SK-N-SH (cell line): ENCODE data around the gene CACNA2D3. TPM values are rescaled to one million over a fixed set of nuclear protein-coding genes. Genes with fewer than 3 reads are reported as not detected.

Source experiments
- CTCF ChIA-PET: fragments of 300-600, 350-600 bp; formaldehyde crosslinking; extraction: SDS; loops from one replicate; lab custom pipeline; 2021; lab: Yijun Ruan, JAX
- POLR2A ChIA-PET: fragments of 350-600 bp; sonication (Branson Sonifier 250); formaldehyde crosslinking; extraction: SDS; loops from one replicate; lab custom pipeline; 2020; ENCODE audit warnings: antibody characterized with exemption, inconsistent platforms; lab: Yijun Ruan, JAX
- DNase-seq: peaks from one replicate; pipeline ENCODE4 v3.0.0; 2012
- H2AFZ ChIP-seq: fragments of 200-600 bp; sonication (generic); 2 replicates; pipeline ENCODE4 v1.8.1; 2016; ENCODE audit warnings: antibody characterized with exemption, mild to moderate bottlenecking, low read depth
- H3F3A ChIP-seq: fragments of 200-600 bp; sonication (generic); replicated peaks from 2 replicates; pipeline ENCODE3; 2016; ENCODE audit warnings: antibody characterized with exemption, mild to moderate bottlenecking; ENCODE audit not compliant: insufficient read depth
- H3K27ac ChIP-seq, 2 experiments: fragments of 200-500 bp in 1 of 2; fragments of 200-600 bp in 1 of 2; sonication (Bioruptor generic) in 1 of 2; sonication (generic), shearing (Covaris generic) in 1 of 2; 2 replicates each; pipeline versions ENCODE4 v1.5.1 to v1.6.1; 2014 to 2016; ENCODE audit warnings: low read depth in 2 of 2, inconsistent platforms in 1 of 2, low read length in 1 of 2, mild to moderate bottlenecking in 1 of 2, mixed read lengths in 1 of 2
- H3K27me3 ChIP-seq: fragments of 200-600 bp; sonication (generic), shearing (Covaris generic); 2 replicates; pipeline ENCODE4 v1.6.1; 2016; ENCODE audit warnings: mixed run types; ENCODE audit not compliant: insufficient read depth
- H3K36me3 ChIP-seq, 2 experiments: fragments of 200-500 bp in 1 of 2; fragments of 200-600 bp in 1 of 2; sonication (Bioruptor generic) in 1 of 2; sonication (generic) in 1 of 2; replicated peaks in 1 of 2; 2 replicates each; pipeline versions ENCODE3 to v1.5.1; 2014 to 2016; ENCODE audit warnings: low read length in 1 of 2, mild to moderate bottlenecking in 1 of 2; ENCODE audit not compliant: insufficient read depth in 2 of 2, control insufficient read depth in 1 of 2
- H3K4me1 ChIP-seq, 2 experiments: fragments of 200-500 bp in 1 of 2; fragments of 200-600 bp in 1 of 2; sonication (Bioruptor generic) in 1 of 2; sonication (generic), shearing (Covaris generic) in 1 of 2; 2 replicates each; pipeline versions ENCODE4 v1.5.1 to v1.6.1; 2014 to 2016; ENCODE audit warnings: low read depth in 1 of 2, low read length in 1 of 2, mixed run types in 1 of 2; ENCODE audit not compliant: insufficient read depth in 2 of 2, control insufficient read depth in 1 of 2
- H3K4me2 ChIP-seq: fragments of 200-600 bp; sonication (generic), shearing (Covaris generic); 2 replicates; pipeline ENCODE4 v1.6.1; 2017; ENCODE audit warnings: mixed run types
- H3K4me3 ChIP-seq, 2 experiments: fragments of 200-500 bp in 1 of 2; fragments of 200-600 bp in 1 of 2; sonication (Bioruptor generic) in 1 of 2; sonication (generic), shearing (Covaris generic) in 1 of 2; 2 replicates each; pipeline versions ENCODE4 v1.5.1 to v1.8.1; 2014 to 2016; ENCODE audit warnings: low read depth in 2 of 2, inconsistent platforms in 1 of 2, low read length in 1 of 2, mild to moderate bottlenecking in 1 of 2, mixed read lengths in 1 of 2, moderate library complexity in 1 of 2
- H3K79me2 ChIP-seq: fragments of 200-600 bp; sonication (generic); 2 replicates; pipeline ENCODE4 v1.8.1; 2017; ENCODE audit warnings: mild to moderate bottlenecking; ENCODE audit not compliant: insufficient read depth
- H3K9ac ChIP-seq: fragments of 200-600 bp; sonication (generic); 2 replicates; pipeline ENCODE4 v1.6.1; 2017; ENCODE audit warnings: mixed run types
- H3K9me2 ChIP-seq: fragments of 200-600 bp; sonication (generic); 2 replicates; pipeline ENCODE4 v1.6.1; 2017; ENCODE audit warnings: mixed run types
- H3K9me3 ChIP-seq: fragments of 200-600 bp; sonication (generic); 2 replicates; pipeline ENCODE4 v1.6.1; 2017; ENCODE audit warnings: mixed run types, mild to moderate bottlenecking, moderate library complexity
- H4K20me1 ChIP-seq: fragments of 200-600 bp; sonication (generic); 2 replicates; pipeline ENCODE4 v1.6.1; 2017; ENCODE audit warnings: mild to moderate bottlenecking, mixed run types; ENCODE audit not compliant: insufficient read depth
- CHD2 ChIP-seq: fragments of 150-350 bp; IDR thresholded peaks from 2 replicates; pipeline ENCODE4 v1.6.1; 2018; ENCODE audit warnings: low read length; ENCODE audit not compliant: partially characterized antibody
- FOSL2 ChIP-seq: IDR thresholded peaks from 2 replicates; pipeline ENCODE4 v1.4.0; 2012; ENCODE audit warnings: low read depth, mild to moderate bottlenecking, moderate library complexity, borderline replicate concordance
- FOXJ3 ChIP-seq: sonication (generic); formaldehyde crosslinking; IDR thresholded peaks from 2 replicates; pipeline ENCODE4 v1.5.1; 2020; ENCODE audit warnings: mild to moderate bottlenecking, missing genetic modification reagents
- GABPA ChIP-seq: IDR thresholded peaks from 2 replicates; pipeline ENCODE4 v1.4.0; 2012; ENCODE audit warnings: low read depth, mild to moderate bottlenecking
- MXI1 ChIP-seq: IDR thresholded peaks from 2 replicates; pipeline ENCODE4 v1.6.1; 2012; ENCODE audit warnings: mild to moderate bottlenecking, low read depth, low read length, improper control_type of control experiment
- NFIC ChIP-seq: IDR thresholded peaks from 2 replicates; pipeline ENCODE4 v1.4.0; 2012; ENCODE audit warnings: borderline replicate concordance
- POLR2AphosphoS5 ChIP-seq: IDR thresholded peaks from 2 replicates; pipeline ENCODE4 v1.6.1; 2012; ENCODE audit warnings: low read depth, low read length
- SIN3A ChIP-seq: IDR thresholded peaks from 2 replicates; pipeline ENCODE4 v1.6.1; 2012; ENCODE audit warnings: low read depth, mild to moderate bottlenecking, low read length, moderate library complexity, borderline replicate concordance
- WGBS: methylation state at CpG from one replicate; pipeline ENCODE4 v1.1.6; 2017; ENCODE audit warnings: low lambda C conversion rate; 5-methylcytosine and 5-hydroxymethylcytosine counted together
- polyA plus RNA-seq, 3 experiments: library from polyadenylated mRNA; depleted of rRNA; stranded (reverse); fragments of >200 nt; gene quantifications; 2 replicates each; pipeline ENCODE4 v1.2.3, GENCODE V29; 2012
- TF ChIP-seq, protein P1 (sequence below): fragments of 200-600 bp; sonication (generic); IDR thresholded peaks from 2 replicates; pipeline ENCODE4 v1.6.1; 2017; ENCODE audit warnings: antibody characterized with exemption, mild to moderate bottlenecking, moderate library complexity
- TF ChIP-seq, protein P2 (sequence below): IDR thresholded peaks from 2 replicates; pipeline ENCODE4 v1.6.1; 2012; ENCODE audit warnings: mild to moderate bottlenecking, low read depth, low read length, moderate library complexity
- TF ChIP-seq, protein P3 (sequence below): IDR thresholded peaks from 2 replicates; pipeline ENCODE4 v1.4.0; 2012; ENCODE audit warnings: low read depth
- TF ChIP-seq, protein P4 (sequence below): IDR thresholded peaks from 2 replicates; pipeline ENCODE4 v1.4.0; 2012; ENCODE audit warnings: low read depth, borderline replicate concordance

The CACNA2D3 gene
- polyA plus RNA-seq, 1 of the 3 experiments (the other 2 are of a cell fraction) = 0.15 TPM

DNA sequence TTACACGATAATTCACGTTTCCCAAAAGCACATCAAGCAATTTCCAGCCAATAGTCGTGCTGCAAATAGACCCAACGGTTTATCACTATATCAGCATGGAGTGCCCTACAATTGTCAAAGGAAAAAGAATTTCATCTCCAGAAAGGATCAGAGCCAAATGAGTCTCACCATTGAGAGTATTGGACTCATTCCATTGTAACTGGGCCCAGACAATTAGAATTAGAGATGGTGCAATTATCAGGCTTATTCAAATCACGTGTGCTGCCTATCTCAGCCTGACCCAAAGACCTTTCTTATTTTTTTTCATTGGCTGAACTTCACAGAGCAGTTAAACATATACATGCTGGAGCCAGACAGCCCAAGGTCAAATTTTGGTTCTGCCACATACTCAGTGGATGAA, 892.6 kb downstream of the CACNA2D3 start:
- ChIA-PET CTCF (interaction anchor here (1.1 kb wide), 1 partner anchor 8 kb away, joined by 3 read pairs; no protein-coding TSS in a partner anchor), POLR2A (no interaction called here)
- Histone ChIP-seq H3K27me3 (no peaks in the 10 kb centered on the region), H3K9me3 (no peaks in the 10 kb centered on the region), H3K4me1 (no peaks in the 10 kb centered on the region), H4K20me1 (no peaks in the 10 kb centered on the region), H3K4me3 (no peak overlapping the region), H2AFZ (no peak overlapping the region), H3K27ac (no peak overlapping the region), H3K4me2 (no peak overlapping the region), H3K36me3 (no peaks in the 10 kb centered on the region), H3K79me2 (no peaks in the 10 kb centered on the region), H3F3A (no peaks in the 10 kb centered on the region), H3K9ac (no peak overlapping the region), H3K9me2 (no peaks in the 10 kb centered on the region)
- TF ChIP-seq, protein P1, sequence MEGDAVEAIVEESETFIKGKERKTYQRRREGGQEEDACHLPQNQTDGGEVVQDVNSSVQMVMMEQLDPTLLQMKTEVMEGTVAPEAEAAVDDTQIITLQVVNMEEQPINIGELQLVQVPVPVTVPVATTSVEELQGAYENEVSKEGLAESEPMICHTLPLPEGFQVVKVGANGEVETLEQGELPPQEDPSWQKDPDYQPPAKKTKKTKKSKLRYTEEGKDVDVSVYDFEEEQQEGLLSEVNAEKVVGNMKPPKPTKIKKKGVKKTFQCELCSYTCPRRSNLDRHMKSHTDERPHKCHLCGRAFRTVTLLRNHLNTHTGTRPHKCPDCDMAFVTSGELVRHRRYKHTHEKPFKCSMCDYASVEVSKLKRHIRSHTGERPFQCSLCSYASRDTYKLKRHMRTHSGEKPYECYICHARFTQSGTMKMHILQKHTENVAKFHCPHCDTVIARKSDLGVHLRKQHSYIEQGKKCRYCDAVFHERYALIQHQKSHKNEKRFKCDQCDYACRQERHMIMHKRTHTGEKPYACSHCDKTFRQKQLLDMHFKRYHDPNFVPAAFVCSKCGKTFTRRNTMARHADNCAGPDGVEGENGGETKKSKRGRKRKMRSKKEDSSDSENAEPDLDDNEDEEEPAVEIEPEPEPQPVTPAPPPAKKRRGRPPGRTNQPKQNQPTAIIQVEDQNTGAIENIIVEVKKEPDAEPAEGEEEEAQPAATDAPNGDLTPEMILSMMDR = no peak
- TF ChIP-seq FOSL2 = no peak
- TF ChIP-seq, protein P2, sequence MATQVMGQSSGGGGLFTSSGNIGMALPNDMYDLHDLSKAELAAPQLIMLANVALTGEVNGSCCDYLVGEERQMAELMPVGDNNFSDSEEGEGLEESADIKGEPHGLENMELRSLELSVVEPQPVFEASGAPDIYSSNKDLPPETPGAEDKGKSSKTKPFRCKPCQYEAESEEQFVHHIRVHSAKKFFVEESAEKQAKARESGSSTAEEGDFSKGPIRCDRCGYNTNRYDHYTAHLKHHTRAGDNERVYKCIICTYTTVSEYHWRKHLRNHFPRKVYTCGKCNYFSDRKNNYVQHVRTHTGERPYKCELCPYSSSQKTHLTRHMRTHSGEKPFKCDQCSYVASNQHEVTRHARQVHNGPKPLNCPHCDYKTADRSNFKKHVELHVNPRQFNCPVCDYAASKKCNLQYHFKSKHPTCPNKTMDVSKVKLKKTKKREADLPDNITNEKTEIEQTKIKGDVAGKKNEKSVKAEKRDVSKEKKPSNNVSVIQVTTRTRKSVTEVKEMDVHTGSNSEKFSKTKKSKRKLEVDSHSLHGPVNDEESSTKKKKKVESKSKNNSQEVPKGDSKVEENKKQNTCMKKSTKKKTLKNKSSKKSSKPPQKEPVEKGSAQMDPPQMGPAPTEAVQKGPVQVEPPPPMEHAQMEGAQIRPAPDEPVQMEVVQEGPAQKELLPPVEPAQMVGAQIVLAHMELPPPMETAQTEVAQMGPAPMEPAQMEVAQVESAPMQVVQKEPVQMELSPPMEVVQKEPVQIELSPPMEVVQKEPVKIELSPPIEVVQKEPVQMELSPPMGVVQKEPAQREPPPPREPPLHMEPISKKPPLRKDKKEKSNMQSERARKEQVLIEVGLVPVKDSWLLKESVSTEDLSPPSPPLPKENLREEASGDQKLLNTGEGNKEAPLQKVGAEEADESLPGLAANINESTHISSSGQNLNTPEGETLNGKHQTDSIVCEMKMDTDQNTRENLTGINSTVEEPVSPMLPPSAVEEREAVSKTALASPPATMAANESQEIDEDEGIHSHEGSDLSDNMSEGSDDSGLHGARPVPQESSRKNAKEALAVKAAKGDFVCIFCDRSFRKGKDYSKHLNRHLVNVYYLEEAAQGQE = no peak
- no peak for TF ChIP-seq SIN3A
- no peak for TF ChIP-seq NFIC
- TF ChIP-seq GABPA = no peak
- TF ChIP-seq MXI1 = no peak
- TF ChIP-seq, protein P3, sequence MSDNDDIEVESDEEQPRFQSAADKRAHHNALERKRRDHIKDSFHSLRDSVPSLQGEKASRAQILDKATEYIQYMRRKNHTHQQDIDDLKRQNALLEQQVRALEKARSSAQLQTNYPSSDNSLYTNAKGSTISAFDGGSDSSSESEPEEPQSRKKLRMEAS = no peak
- no peak for TF ChIP-seq FOXJ3 (CRISPR knock-in tag)
- TF ChIP-seq POLR2AphosphoS5 = no peak
- TF ChIP-seq, protein P4, sequence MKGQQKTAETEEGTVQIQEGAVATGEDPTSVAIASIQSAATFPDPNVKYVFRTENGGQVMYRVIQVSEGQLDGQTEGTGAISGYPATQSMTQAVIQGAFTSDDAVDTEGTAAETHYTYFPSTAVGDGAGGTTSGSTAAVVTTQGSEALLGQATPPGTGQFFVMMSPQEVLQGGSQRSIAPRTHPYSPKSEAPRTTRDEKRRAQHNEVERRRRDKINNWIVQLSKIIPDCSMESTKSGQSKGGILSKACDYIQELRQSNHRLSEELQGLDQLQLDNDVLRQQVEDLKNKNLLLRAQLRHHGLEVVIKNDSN = no peak
- TF ChIP-seq CHD2 = no peak
- 77% methylated on average over 5 of the region's 5 CpGs for WGBS
- no peak for DNase-seq
